ENCODE results near the gene HOXA4.

Gene HOXA4

DNA sequence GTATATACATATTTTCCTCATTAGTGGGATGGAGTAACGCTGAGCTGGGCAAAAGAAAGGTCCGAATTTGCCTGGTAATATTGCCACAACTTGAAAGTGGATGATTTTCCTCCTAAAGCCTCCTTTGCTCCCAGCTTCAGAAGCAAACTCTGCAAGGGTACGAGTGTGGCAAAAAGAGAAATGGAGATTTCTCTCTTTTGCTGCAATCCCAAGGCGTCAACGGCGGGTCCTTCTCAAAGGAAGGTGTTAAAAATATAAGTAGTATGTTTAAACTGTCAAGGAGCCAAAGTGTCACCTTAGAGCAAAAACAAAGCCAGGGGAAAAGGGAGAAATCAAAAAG lies 15.7 kb downstream of the HOXA4 start:
- Mint-ChIP-seq H3K4me1 (no peaks in the 10 kb centered on the region), H3K4me3 (no peak overlapping the region), H3K36me3 (no peaks in the 10 kb centered on the region), H3K27ac (no peak overlapping the region), H3K9me3 (no peaks in the 10 kb centered on the region)
- DNase-seq (ENCODE audit: low spot score in 2 of 2) (no peak), ATAC-seq (no peak)

DNA sequence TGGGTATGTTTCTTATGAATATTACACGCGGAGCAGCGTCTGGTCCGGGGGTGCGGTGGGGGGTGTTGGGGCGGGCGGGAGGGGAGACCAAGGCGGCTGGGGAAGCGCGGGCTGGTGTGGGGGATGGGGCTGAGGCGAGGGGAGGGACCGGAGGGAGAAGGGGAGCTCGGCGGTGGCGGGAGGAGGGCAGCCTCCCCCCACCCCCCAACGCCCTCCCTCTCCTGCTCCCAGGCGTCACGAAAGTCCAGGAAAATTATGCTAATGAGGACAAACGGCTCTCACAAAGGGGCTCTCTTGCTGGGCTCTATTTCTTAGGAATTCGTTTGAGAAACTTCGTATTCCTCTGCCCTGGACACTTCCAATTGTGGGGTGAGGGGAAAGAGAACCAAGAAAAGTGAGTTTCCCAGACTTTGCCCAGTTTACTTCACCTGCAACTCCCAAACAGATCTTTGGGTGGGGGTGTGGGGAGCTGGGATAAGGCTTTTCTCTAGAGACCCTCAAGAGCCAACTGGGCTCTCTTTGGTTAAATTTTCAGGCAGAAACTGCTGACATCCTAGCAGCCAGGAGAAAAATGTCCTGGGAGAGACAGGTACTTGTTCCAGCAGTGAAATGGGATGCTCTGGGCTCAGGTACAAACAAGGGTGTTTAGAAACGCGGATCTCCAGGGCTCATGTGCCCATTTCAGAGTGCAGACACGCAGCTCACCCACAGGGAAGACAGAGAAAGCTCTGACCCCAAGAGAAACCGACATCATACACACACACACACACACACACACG lies 16.4 kb downstream of the HOXA4 start:
- no peak for ATAC-seq
- no peak for DNase-seq (ENCODE audit: low spot score in 2 of 2)
- Mint-ChIP-seq H3K27ac (no peak overlapping the region), H3K9me3 (no peaks in the 10 kb centered on the region), H3K4me1 (no peaks in the 10 kb centered on the region), H3K4me3 (no peak overlapping the region), H3K36me3 (no peaks in the 10 kb centered on the region)

DNA sequence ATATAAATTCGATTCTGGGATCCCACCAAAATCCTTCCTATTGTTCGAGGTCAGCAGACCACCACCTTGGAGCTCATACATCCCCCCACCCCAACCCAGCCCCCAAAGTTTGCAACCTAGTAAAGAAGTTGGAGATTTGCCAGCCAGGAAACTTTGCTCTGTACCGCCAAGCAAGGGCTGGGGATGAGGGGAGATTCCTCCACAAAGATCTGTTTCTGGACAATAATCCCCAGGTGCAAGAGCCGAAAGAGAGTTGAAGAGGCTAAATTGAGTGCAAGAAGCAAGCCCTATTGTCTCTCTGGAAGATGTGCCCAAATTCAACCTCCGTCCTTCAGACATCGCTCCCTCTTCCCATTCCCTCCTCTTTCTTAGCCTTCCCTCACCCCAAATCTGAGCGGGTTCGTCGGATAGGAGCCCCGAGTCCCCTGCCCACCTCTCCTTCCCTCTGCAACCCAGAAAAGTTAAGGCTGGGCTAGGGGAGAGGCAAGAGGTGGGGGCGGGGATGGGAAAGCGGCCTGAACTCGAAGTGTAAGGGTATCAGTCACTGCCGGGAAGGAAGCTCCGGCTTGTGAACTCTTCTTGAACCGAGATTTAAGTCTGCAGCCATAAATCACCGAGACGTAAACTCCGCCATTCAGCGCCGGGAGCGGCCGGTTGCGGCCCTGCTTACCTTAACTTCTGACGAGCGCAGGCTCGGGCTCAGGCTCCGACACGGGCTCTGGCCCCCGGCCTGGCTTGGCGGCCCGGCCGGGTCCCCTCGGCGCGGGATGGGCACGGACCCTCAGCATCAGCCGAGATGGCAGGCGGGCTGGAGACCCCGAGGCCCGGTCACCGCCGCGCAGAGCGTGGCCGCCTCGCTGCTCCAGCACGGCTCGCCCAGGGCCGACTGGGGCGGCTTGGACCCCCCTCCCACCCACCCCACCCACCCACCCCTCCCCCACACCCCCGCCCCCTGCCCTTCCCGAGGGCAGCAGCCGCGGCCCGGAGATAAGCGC lies 17.3 kb downstream of the HOXA4 start:
- Mint-ChIP-seq H3K36me3 (no peaks in the 10 kb centered on the region), H3K9me3 (no peaks in the 10 kb centered on the region), H3K4me3 (no peak overlapping the region), H3K4me1 (no peaks in the 10 kb centered on the region), H3K27ac (no peak overlapping the region)
- DNase-seq (ENCODE audit: low spot score in 2 of 2) (no peak), ATAC-seq (no peak)

DNA sequence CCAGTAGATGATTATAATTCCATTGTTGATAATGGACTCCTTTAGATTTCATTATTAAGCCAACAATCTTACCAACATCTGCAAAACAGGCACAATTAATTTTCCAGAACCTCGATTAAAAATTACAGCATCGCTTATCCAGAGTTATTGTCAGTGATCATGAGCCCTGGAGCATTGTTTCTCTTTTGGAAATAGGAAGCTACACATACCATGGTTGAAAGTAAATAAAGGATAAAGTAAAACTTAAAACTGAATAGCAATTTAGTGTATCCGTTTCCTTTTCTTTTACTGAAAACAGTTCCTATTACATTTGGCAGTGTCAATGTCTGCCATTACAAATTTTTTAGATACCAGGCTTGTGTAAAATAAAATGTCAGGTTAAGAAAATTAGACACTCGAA lies 18.2 kb downstream of the HOXA4 start:
- DNase-seq (ENCODE audit: low spot score in 2 of 2) (no peak), ATAC-seq (no peak)
- Mint-ChIP-seq H3K9me3 (no peaks in the 10 kb centered on the region), H3K27ac (no peak overlapping the region), H3K4me3 (no peak overlapping the region), H3K36me3 (no peaks in the 10 kb centered on the region), H3K4me1 (no peaks in the 10 kb centered on the region)

DNA sequence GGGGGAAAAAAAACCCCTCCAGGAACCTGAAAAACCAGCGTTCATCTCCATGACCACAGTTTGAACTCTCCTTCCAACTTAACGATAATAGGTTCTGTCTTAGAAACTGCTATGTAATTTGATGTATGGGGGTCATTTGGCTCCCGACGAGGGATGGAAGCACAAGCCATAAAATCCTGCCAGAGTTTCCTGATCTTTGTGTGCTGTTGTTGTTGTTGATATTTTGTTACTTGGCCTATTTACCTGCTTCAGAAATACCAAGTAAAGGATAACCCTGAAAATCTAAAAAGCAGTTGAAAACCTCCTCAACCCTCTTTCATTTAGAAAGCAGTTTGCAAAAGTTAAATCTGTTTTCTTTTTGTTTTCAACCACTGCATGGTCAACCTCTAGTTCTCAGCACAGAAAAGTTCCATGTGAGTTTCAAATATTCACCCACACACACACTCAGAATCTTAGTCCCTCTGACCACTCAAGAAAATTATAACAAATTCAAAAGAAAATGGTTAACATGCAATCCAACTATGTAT lies 18.7 kb downstream of the HOXA4 start:
- no peak overlapping the region for H3K4me3 Mint-ChIP-seq
- H3K36me3 Mint-ChIP-seq: no peaks in the 10 kb centered on the region
- ATAC-seq: no peak
- no peak overlapping the region for H3K27ac Mint-ChIP-seq
- no peaks in the 10 kb centered on the region for H3K4me1 Mint-ChIP-seq
- no peaks in the 10 kb centered on the region for H3K9me3 Mint-ChIP-seq
- no peak for DNase-seq (ENCODE audit: low spot score in 2 of 2)

DNA sequence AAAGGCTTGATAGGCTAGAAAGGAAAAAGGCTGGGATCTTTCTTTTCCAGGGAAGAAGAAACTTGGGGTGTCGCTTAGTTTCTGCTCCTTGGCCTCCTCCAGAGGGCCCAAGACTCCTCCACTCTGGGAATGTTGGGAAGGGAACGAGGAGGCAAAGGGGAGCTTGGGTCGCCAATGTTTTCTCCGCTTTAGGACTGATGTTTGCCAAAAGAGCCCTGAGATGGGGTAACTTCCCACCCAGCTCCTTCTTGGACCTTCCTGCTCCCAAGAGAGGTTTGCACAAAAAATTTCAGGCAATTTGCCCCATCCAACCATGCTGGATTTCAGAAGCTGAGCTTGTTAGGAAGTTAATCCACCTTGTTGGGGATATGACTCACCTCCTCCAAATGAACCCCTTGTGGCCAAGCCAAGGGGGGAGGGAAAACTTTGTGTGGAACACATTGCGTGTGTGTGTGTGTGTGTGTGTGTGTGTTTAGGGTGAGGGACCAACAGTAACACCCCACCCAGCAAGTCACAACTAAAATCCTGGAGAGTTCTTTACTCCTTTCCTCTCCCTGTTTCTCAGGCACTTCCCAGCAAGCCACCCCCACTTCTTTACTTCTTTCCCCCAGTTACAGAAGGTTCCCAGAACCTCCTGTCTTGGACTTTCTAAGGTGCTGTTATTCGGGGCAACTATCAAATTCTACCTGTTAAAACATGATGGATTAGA lies 19.4 kb downstream of the HOXA4 start:
- ATAC-seq (no peak), DNase-seq (ENCODE audit: low spot score in 2 of 2) (no peak)
- no peaks in the 10 kb centered on the region for H3K4me1 Mint-ChIP-seq
- no peaks in the 10 kb centered on the region for H3K9me3 Mint-ChIP-seq
- H3K27ac Mint-ChIP-seq: no peak overlapping the region
- no peaks in the 10 kb centered on the region for H3K36me3 Mint-ChIP-seq
- no peak overlapping the region for H3K4me3 Mint-ChIP-seq

DNA sequence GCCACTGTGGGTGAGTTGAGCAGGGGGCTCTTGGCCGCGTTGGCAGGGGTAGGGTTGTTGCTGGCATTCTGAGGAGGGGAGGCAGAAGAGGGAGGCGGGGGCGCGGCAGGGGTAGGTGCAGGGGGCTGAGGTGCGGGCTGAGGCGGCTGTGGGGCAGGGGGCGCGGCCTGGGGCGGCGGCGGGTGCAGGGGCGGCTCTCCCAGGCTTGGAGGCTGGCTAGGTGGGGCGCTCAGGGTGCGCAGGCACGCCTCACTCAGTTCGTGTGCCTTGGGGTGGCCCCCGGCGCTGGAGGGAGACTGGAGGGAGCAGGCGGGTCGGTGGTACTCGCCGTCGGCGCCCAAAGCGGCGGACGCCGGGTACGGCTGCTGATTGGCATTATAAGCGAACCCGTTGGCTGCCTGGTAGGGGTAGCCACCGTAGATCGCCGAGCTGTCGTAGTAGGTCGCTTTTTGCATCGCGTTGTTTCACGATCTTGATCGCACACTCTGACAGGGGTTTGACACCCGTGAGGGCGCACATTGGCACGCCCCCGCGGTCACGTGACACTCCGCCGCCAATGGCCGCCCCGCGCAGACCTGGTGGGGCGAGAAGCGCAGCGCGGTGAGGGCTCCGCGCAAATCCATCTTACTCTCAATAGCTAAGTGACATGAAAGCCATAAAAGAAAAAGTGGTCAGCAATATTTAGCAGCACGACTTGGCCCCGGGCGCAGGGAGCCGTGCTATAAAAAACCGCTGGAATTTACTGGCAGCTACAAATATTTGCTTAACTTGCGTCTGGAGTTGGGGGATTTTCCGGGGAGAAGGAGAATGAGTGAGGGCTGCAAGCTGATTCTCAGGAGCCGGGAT lies 20.1 kb downstream of the HOXA4 start:
- Mint-ChIP-seq H3K36me3 (no peaks in the 10 kb centered on the region), H3K4me3 (no peak overlapping the region), H3K27ac (no peak overlapping the region), H3K9me3 (no peaks in the 10 kb centered on the region), H3K4me1 (no peaks in the 10 kb centered on the region)
- DNase-seq (ENCODE audit: low spot score in 2 of 2): no peak
- ATAC-seq: no peak

DNA sequence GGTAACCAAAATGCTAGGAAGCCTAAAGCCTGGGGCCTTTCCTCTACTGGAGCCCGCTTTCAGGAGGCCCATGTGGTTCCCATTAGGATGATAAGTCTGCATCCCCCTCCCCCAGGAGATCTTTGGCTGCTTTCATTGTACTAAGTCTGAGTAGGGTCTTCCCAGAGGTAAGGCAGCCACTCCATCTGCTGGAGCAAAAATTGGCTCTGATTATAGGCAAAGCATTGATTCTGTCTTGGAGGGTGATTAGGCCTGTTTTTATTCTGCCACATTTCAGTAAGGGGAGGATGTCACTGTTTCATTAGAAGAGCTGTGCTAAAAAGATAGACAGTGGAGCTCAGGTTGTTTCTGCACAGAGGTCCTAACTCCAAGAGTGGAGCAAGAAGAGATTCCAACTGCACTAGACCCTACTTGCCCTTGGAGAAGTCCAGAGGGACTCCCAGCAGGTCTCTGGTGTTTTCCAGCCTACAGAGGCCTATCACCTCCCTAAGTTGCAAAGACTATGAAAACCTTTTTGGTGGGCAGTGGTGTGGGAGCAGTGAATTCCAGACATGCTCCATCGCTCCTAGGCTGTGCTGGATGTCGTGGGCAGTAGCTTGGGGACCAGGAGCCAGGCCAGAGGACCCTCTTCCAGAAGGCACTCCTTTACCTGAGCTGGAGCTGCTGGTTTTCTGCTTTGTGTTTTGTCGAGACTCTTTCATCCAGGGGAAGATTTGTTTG lies 20.9 kb downstream of the HOXA4 start:
- ATAC-seq (no peak), DNase-seq (ENCODE audit: low spot score in 2 of 2) (no peak)
- Mint-ChIP-seq H3K36me3 (no peaks in the 10 kb centered on the region), H3K4me1 (no peaks in the 10 kb centered on the region), H3K27ac (no peak overlapping the region), H3K4me3 (no peak overlapping the region), H3K9me3 (no peaks in the 10 kb centered on the region)

DNA sequence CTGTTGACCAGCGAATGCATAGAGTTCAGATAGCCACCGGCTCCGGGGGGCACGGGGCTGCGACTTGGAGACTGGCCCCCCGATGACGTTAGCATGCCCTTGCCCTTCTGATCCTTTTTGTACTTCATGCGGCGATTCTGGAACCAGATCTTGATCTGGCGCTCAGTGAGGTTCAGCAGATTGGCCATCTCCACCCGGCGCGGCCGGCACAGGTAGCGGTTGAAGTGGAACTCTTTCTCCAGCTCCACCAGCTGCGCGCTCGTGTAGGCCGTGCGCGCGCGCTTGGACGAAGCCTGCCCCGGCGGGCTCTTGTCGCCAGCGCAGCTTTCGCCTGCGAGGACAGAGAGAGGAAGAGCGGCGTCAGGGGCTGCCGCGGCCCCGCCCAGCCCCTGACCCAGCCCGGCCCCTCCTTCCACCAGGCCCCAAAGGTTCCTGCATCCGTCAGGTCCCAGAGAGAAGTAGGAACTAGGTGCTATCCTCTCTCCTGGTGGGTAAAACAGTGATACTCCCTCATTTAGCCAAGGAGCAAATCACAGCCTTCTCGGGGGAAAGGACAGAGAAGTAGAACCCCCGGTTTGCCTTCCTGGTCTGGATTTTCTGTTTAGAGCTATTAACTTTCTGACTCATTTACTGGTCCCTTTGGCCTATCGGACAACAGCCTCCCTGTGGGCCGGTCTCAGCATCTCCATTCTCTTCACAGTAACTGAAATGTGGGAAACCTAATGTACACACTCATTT lies 22.0 kb downstream of the HOXA4 start:
- Mint-ChIP-seq H3K27ac (no peak overlapping the region), H3K4me3 (no peak overlapping the region), H3K36me3 (no peaks in the 10 kb centered on the region), H3K4me1 (peaks cover 7% of the 10 kb centered on the region), H3K9me3 (no peaks in the 10 kb centered on the region)
- ATAC-seq (no peak), DNase-seq (ENCODE audit: low spot score in 2 of 2) (no peak)

DNA sequence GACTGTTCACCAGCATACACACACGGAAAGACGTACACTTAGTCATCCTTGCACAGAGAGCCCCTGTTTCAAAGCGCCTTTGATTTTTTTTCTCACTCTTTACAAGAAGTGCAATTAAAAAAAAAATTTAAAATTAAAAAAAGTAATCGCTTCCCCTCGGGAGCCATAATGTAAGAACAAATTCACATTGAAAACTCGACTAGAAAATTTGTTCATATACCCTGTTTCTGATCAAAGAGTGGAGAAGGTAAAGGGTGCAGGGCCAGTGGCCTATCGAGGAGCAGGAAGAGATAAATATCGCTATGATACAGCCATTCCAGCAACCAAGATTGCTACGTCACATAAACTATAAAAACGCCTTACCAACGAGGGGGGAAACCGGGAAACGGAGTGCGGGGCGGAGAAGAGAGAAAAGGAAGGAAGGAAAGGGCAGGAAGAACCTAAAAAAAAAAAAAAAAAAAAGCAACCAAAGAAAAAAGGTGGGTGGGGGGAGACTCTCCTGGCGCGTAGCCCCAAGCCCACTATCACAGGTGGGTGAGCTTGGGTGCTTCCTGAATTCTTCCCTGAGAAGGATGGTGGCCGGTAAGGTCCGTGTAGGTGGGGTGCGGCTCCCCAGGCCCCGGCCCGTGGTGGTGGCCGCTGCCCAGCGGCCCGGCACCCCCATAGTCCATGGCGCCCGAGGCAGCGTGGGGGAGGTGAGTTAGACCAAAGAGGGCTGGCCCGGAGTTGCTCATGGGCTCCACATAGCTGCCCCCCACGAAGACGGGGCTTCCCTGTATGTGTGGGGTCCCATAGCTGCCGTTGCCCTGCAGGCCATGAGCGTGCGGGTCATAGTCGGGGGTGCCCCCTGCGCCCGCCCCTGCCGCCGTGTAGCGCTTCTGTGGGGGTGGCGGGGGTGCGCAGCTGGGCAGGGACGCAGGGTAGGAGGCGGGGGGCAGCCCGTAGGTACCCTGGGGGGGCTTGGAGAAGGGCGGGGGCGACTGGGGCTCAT lies 22.9 kb downstream of the HOXA4 start:
- Mint-ChIP-seq H3K4me3 (no peak overlapping the region), H3K27ac (no peak overlapping the region), H3K9me3 (no peaks in the 10 kb centered on the region), H3K36me3 (no peaks in the 10 kb centered on the region), H3K4me1 (peaks cover 16% of the 10 kb centered on the region)
- DNase-seq (ENCODE audit: low spot score in 2 of 2): no peak
- ATAC-seq: no peak

DNA sequence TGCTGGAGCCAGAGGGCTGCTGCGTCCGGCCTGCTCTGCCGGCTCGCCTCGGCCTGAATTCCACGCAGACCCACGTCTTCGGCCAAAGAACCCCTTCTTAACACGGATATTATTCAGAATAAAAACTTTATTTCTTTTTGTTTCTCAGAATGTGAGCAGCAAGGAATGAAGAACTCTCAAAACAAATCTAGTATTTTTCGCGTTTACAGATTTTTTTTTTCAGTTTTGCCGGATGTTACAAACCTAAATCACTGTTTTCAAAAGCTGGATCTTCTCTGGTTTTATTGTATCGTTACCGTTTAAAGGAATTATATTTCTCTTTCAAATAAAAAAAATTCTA lies 23.7 kb downstream of the HOXA4 start:
- DNase-seq (ENCODE audit: low spot score in 2 of 2): no peak

DNA sequence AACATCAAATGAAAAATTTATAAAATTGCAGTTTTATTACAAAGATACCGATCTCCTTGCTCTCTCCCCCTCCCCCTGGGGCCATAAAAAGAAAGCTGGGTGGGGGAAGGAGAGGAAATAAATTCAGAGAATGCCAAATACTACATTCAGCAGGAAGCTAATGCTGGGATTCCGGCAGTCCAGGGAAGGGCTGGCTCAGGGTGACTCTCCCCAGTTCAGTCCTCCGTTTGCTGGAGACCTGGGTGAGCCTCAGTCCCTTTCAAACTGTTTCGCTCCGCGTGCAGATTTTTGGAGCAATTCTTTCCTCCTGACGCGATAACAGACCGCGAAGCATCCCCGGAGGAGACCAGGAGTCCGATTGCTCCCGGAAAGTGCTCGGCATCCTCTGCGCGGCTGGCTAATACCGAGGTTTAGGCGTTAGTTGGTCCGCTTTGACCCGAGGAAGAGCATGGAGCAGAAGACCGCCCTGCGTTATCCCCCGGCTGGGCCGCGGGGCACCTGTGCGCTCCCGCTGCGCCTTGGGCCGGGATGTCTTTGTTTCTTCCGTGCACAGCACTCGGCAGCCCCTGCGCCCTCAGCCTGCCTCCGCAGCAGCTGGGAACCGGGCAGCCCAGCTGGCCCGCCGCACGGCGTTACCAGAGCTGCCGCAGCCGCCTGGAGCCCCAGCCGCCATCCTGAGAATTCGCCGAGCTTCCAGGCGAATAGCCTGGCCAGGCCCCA lies 24.2 kb downstream of the HOXA4 start:
- ATAC-seq (no peak), DNase-seq (ENCODE audit: low spot score in 2 of 2) (no peak)
- H3K36me3 Mint-ChIP-seq: peaks cover 7% of the 10 kb centered on the region
- H3K27ac Mint-ChIP-seq: no peak overlapping the region
- peaks cover 28% of the 10 kb centered on the region for H3K4me1 Mint-ChIP-seq
- no peak overlapping the region for H3K4me3 Mint-ChIP-seq
- no peaks in the 10 kb centered on the region for H3K9me3 Mint-ChIP-seq

More for the DNA sequence above, 23.7 kb downstream of the HOXA4 start:
- Mint-ChIP-seq H3K9me3 (no peaks in the 10 kb centered on the region), H3K4me1 (peaks cover 23% of the 10 kb centered on the region), H3K27ac (no peak overlapping the region), H3K4me3 (no peak overlapping the region), H3K36me3 (peaks cover 2% of the 10 kb centered on the region)
- ATAC-seq: no peak

All from stimulated activated effector memory CD8-positive, alpha-beta T cell treated with anti-CD3 and anti-CD28 coated beads, Interleukin-12 subunit alpha, Interleukin-12 subunit beta, amount 100 ng/mL, for 72 hours (primary cell).